Endothelial cell (in vitro differentiated cells): ENCODE results near the gene ENHO. TPM values are rescaled to one million over a fixed set of nuclear protein-coding genes. Genes with fewer than 3 reads are reported as not detected.

Source experiments
- DNase-seq: peaks from one replicate; pipeline ENCODE4 v3.0.0; 2021; ENCODE audit warnings: low spot score
- H3K27ac Mint-ChIP-seq: one replicate; pipeline ENCODE4 v1.8.0; 2021; ENCODE audit warnings: mixed read lengths, inconsistent platforms; ENCODE audit not compliant: unreplicated experiment
- H3K27me3 Mint-ChIP-seq: one replicate; pipeline ENCODE4 v1.8.0; 2021; ENCODE audit warnings: mild to moderate bottlenecking, moderate library complexity, mixed read lengths, inconsistent platforms; ENCODE audit not compliant: unreplicated experiment
- H3K36me3 Mint-ChIP-seq: one replicate; pipeline ENCODE4 v1.8.0; 2021; ENCODE audit warnings: mild to moderate bottlenecking, low read depth, mixed read lengths, inconsistent platforms; ENCODE audit not compliant: unreplicated experiment
- H3K4me1 Mint-ChIP-seq: one replicate; pipeline ENCODE4 v1.8.0; 2021; ENCODE audit warnings: mild to moderate bottlenecking, mixed read lengths, inconsistent platforms; ENCODE audit not compliant: unreplicated experiment
- H3K4me3 Mint-ChIP-seq: one replicate; pipeline ENCODE4 v1.8.0; 2021; ENCODE audit warnings: mild to moderate bottlenecking, mixed read lengths, inconsistent platforms; ENCODE audit not compliant: unreplicated experiment
- H3K9me3 Mint-ChIP-seq: one replicate; pipeline ENCODE4 v1.8.0; 2021; ENCODE audit warnings: mixed read lengths, inconsistent platforms; ENCODE audit not compliant: unreplicated experiment
- CTCF ChIP-seq: fragments of 200-600 bp; sonication (generic); IDR thresholded peaks from one replicate; pipeline ENCODE4 v1.5.0; 2021; ENCODE audit warnings: antibody characterized with exemption; ENCODE audit not compliant: unreplicated experiment
- long read RNA-seq: library from polyadenylated mRNA; unstranded; transcript quantifications from one replicate; pipeline ENCODE4 v2.0.0, GENCODE V29; 2020; ENCODE audit not compliant: unreplicated experiment
- total RNA-seq: library from RNA; stranded (reverse); fragmentation: NEBNext Ultra II Directional; extraction: Animal tissue kit (Norgen Biotek cat#: 25700); gene quantifications from one replicate; pipeline ENCODE4 v1.2.1, GENCODE V29; 2021; ENCODE audit not compliant: unreplicated experiment

Gene ENHO
- total RNA-seq = 4.1 TPM
- long read RNA-seq = 0 reads

GRCh38 chr9:34522971-34523797, at the start of gene ENHO:
ENHO (minus strand) TSS chr9:34522990; CDS start chr9:34521695, 1,295 bp downstream.
- H3K36me3 Mint-ChIP-seq = peaks cover 4% of the 10 kb centered on the region
- H3K27me3 Mint-ChIP-seq = peaks cover 7% of the 10 kb centered on the region
- peak within 1 kb of the TSS; percentile 90 for H3K4me3 Mint-ChIP-seq
- peaks cover 9% of the 10 kb centered on the region for H3K4me1 Mint-ChIP-seq
- H3K9me3 Mint-ChIP-seq = no peaks in the 10 kb centered on the region
- DNase-seq = peak; percentile 96
- TF ChIP-seq CTCF = no peak
- H3K27ac Mint-ChIP-seq = peak within 1 kb of the TSS; percentile 85

DNA sequence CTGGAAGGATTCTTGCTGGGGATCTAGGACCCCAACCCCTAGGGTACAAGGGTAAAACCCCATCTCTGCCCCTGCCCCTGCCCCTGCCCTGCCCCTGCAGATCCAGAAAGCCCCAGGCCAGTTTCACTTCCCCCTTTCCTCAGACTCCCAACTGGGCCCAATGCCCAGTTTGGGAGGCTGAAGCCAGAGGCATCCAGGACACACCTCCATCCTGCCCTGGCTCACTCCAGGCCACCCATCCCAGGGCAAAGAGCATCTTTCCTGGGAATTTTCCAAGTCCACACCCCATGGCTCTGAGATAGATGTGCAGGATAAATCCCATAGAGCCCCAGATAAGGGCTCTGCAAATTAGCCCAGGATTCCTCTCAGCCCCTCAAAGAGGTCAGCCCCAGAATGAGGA, 49.3 kb upstream of the ENHO start:
- TF ChIP-seq CTCF = no peak
- no peak overlapping the region for H3K4me3 Mint-ChIP-seq
- no peak for DNase-seq
- H3K4me1 Mint-ChIP-seq = peaks cover 33% of the 10 kb centered on the region
- H3K36me3 Mint-ChIP-seq = no peaks in the 10 kb centered on the region
- H3K27ac Mint-ChIP-seq = no peak overlapping the region
- peaks cover 22% of the 10 kb centered on the region for H3K27me3 Mint-ChIP-seq
- no peaks in the 10 kb centered on the region for H3K9me3 Mint-ChIP-seq

DNA sequence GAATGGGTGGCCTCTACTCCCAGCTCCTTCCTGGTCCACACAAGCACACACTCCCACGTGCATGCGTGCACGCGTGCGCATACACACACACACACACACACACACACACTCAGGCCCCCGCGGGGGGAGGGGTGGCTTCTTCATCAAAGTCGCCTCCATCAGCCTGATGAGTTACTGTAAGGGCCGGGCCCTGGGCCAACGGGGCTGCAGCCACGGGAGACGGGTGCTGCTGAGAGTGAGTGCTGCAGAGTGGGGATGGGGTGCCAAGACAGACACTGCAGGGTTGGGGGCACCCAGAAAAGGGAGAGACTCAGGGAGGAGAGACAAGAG, 48.7 kb upstream of the ENHO start:
- no peak for DNase-seq
- Mint-ChIP-seq H3K36me3 (peaks cover 6% of the 10 kb centered on the region), H3K27ac (no peak overlapping the region), H3K4me3 (no peak overlapping the region), H3K27me3 (peaks cover 23% of the 10 kb centered on the region), H3K4me1 (peaks cover 30% of the 10 kb centered on the region), H3K9me3 (no peaks in the 10 kb centered on the region)
- TF ChIP-seq CTCF = no peak

DNA sequence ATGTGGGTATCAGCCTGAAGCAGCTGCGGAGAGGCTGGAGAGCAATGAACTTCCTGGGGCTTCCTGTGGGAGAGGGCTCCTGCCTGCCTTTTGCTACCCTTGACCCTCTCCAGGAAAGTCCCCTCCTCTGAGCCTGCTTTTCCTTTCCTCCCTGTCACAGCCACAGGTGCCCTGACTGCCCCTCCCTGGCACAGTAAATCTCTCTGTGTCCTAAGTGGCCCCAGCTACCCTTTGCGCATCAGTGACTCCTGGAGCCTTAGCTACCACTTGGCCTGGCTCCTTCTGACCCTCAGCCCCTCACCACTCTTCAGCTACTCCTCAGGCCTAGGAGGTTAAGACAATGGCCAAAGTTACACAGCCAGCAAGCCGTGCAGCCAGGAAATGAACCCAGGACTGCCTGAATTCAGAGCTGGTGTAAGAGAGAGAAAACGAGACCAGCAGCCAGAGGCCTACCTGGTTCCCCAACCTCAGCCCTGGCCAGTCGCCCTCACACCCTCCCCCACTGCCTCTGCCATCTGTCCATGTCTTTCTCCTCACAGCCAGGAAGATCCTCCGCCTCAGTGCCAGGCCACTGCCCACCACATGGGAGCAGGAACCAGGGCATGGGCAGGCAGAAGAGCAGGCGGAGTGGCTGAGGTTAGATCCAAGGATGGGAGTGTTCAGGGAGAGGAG, 48.2 kb upstream of the ENHO start:
- DNase-seq = no peak
- H3K27me3 Mint-ChIP-seq = peaks cover 19% of the 10 kb centered on the region
- H3K27ac Mint-ChIP-seq = no peak overlapping the region
- TF ChIP-seq CTCF = no peak
- H3K4me3 Mint-ChIP-seq = no peak overlapping the region
- H3K4me1 Mint-ChIP-seq = peaks cover 27% of the 10 kb centered on the region
- H3K9me3 Mint-ChIP-seq = no peaks in the 10 kb centered on the region
- peaks cover 6% of the 10 kb centered on the region for H3K36me3 Mint-ChIP-seq

GRCh38 chr9:34570376-34570775, 47.6 kb upstream of the ENHO start:
- H3K36me3 Mint-ChIP-seq = peaks cover 6% of the 10 kb centered on the region
- no peak overlapping the region for H3K27ac Mint-ChIP-seq
- no peak for DNase-seq
- no peak overlapping the region for H3K4me3 Mint-ChIP-seq
- H3K4me1 Mint-ChIP-seq = peaks cover 29% of the 10 kb centered on the region
- no peaks in the 10 kb centered on the region for H3K9me3 Mint-ChIP-seq
- no peak for TF ChIP-seq CTCF
- H3K27me3 Mint-ChIP-seq = peaks cover 17% of the 10 kb centered on the region
